Transverse colon (tissue), 4 donors: ENCODE measurements around the gene CDK14.

Experiments
- POLR2AphosphoS5 ChIP-seq, 3 donors: sonication (generic); formaldehyde crosslinking; IDR thresholded peaks; one replicate each; pipeline ENCODE4 v1.6.1; 2016; ENCODE audit warnings: antibody characterized with exemption in 3 of 3
- TF ChIP-seq, protein P1 (sequence below), 5 experiments: fragments of 200-600 bp in 3 of 5; fragments of 450-650 bp in 2 of 5; sonication (generic) in 3 of 5; IDR thresholded peaks; 1 replicate in 2 of 5; 2 replicates in 3 of 5; pipeline ENCODE4 v1.5.1; 2016 to 2017; ENCODE audit warnings: antibody characterized with exemption in 5 of 5, inconsistent platforms in 3 of 5, mild to moderate bottlenecking in 2 of 5, moderate library complexity in 1 of 5

DNA sequence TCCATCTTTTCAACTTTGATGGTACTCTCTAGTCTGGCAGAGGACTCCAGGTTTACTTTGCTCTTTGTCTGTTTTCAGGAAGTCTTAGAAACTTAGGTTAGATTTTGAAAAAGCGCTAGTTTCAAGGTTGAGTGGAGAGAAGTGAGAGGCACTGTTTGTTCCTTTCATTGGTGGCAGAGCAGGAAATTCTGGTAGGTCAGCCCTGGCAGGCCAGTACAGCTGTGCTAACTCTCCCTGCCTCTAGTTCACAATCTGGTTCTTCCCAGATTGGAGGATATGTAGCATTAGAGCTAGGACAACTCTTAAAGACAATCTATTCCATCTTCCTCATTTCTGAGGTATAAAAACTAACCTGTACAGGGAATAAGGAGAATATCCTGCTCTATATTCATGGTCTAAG, 507.2 kb downstream of the CDK14 start:
- no peak for TF ChIP-seq POLR2AphosphoS5 (IDR thresholded peaks at IDR 0.05)
- TF ChIP-seq, protein P1, sequence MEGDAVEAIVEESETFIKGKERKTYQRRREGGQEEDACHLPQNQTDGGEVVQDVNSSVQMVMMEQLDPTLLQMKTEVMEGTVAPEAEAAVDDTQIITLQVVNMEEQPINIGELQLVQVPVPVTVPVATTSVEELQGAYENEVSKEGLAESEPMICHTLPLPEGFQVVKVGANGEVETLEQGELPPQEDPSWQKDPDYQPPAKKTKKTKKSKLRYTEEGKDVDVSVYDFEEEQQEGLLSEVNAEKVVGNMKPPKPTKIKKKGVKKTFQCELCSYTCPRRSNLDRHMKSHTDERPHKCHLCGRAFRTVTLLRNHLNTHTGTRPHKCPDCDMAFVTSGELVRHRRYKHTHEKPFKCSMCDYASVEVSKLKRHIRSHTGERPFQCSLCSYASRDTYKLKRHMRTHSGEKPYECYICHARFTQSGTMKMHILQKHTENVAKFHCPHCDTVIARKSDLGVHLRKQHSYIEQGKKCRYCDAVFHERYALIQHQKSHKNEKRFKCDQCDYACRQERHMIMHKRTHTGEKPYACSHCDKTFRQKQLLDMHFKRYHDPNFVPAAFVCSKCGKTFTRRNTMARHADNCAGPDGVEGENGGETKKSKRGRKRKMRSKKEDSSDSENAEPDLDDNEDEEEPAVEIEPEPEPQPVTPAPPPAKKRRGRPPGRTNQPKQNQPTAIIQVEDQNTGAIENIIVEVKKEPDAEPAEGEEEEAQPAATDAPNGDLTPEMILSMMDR (IDR thresholded peaks at IDR 0.05), result no peak
